GM12878 (cell line): ENCODE data around the gene MSH4. TPM values are rescaled to one million over a fixed set of nuclear protein-coding genes. Genes with fewer than 3 reads are reported as not detected.

Source experiments
- ATAC-seq: fragments of 200-7000 bp; cut with Tn5 transposase; 3 replicates; pipeline ENCODE4 v1.9.1; 2020; ENCODE audit warnings: mild to moderate bottlenecking, moderate library complexity
- BruUV-seq: library from RNA; stranded (reverse); fragments of 400-500 nt; replicated peaks from 2 replicates; lab custom pipeline; 2021; lab: Mats Ljungman, UMichigan
- CTCF ChIA-PET: fragments of 300-600 bp; sonication (Branson Sonifier 250); formaldehyde crosslinking; extraction: SDS; loops from one replicate; lab custom pipeline; 2021; ENCODE audit warnings: inconsistent platforms; lab: Yijun Ruan, JAX
- POLR2A ChIA-PET: fragments of 350-600 bp; formaldehyde crosslinking; extraction: SDS; loops from one replicate; lab custom pipeline; 2021; ENCODE audit warnings: inconsistent platforms; lab: Charles Lee
- RAD21 ChIA-PET: fragments of 300-600 bp; sonication (Branson Sonifier 250); formaldehyde crosslinking; loops from one replicate; lab custom pipeline; 2023; ENCODE audit warnings: antibody characterized with exemption; ENCODE audit not compliant: unreplicated experiment; lab: Charles Lee
- SMC1A ChIA-PET: fragments of 300-600 bp; sonication (Branson Sonifier 250); formaldehyde crosslinking; loops from one replicate; lab custom pipeline; 2023; ENCODE audit not compliant: unreplicated experiment, uncharacterized antibody; lab: Charles Lee
- DNase-seq: peaks from one replicate; pipeline ENCODE4 v3.0.0-alpha.2; 2011; ENCODE audit warnings: low read depth, low spot score
- FAIRE-seq: peaks from 3 replicates; lab custom pipeline; 2011; peaks lifted over from hg19 to GRCh38; lab: Jason Lieb, UNC
- H2AFZ ChIP-seq: 2 replicates; pipeline ENCODE4 v1.6.0; 2011; ENCODE audit warnings: low read depth, low read length, control low read depth; ENCODE audit not compliant: control insufficient read depth
- H3K27ac ChIP-seq: 2 replicates; pipeline ENCODE4 v1.5.1; 2011; ENCODE audit warnings: control low read depth; ENCODE audit not compliant: control insufficient read depth, insufficient read depth
- H3K27me3 ChIP-seq, 2 experiments: replicated peaks in 1 of 2; 2 replicates each; pipeline versions ENCODE4 v1.6.0 to v1.6.1; 2011; ENCODE audit warnings: low read length in 1 of 2; ENCODE audit not compliant: control insufficient read depth in 2 of 2, insufficient read depth in 2 of 2
- H3K36me3 ChIP-seq, 2 experiments: 2 replicates each; pipeline ENCODE4 v1.5.1; 2011; ENCODE audit warnings: low read length in 1 of 2; ENCODE audit not compliant: control insufficient read depth in 2 of 2, insufficient read depth in 2 of 2
- H3K4me1 ChIP-seq: 2 replicates; pipeline ENCODE4 v1.6.1; 2011; ENCODE audit warnings: mild to moderate bottlenecking, low read length, moderate library complexity, mixed read lengths; ENCODE audit not compliant: control insufficient read depth, insufficient read depth
- H3K4me2 ChIP-seq: 2 replicates; pipeline ENCODE4 v1.6.0; 2011; ENCODE audit warnings: control low read depth; ENCODE audit not compliant: control insufficient read depth, insufficient read depth
- H3K4me3 ChIP-seq: fragments of 200-600 bp; sonication (generic); 2 replicates; pipeline ENCODE4 v1.5.1; 2016
- H3K79me2 ChIP-seq: 2 replicates; pipeline ENCODE4 v1.6.0; 2011; ENCODE audit warnings: low read length; ENCODE audit not compliant: control insufficient read depth, insufficient read depth
- H3K9ac ChIP-seq: 2 replicates; pipeline ENCODE4 v1.8.0; 2011; ENCODE audit warnings: low read length, control low read depth, mixed read lengths; ENCODE audit not compliant: control insufficient read depth, insufficient read depth
- H3K9me3 ChIP-seq: replicated peaks from 3 replicates; pipeline ENCODE4 v1.5.1; 2011; ENCODE audit warnings: mild to moderate bottlenecking, low read length; ENCODE audit not compliant: control insufficient read depth, insufficient read depth
- H4K20me1 ChIP-seq: 2 replicates; pipeline ENCODE4 v1.6.0; 2011; ENCODE audit not compliant: control insufficient read depth, insufficient read depth
- GATAD2B ChIP-seq: fragments of 450-650 bp; conservative IDR thresholded peaks from 2 replicates; pipeline ENCODE4 v1.6.1; 2017; ENCODE audit warnings: low read depth, mild to moderate bottlenecking, moderate library complexity
- HCFC1 ChIP-seq: fragments of 150-350 bp; IDR thresholded peaks from 2 replicates; pipeline ENCODE4 v1.6.1; 2014; ENCODE audit warnings: low read length
- MYB ChIP-seq: fragments of 150-350 bp; IDR thresholded peaks from 2 replicates; pipeline ENCODE4 v1.6.1; 2014; ENCODE audit warnings: mild to moderate bottlenecking, low read depth, low read length, borderline replicate concordance
- NFXL1 ChIP-seq: fragments of 450-650 bp; IDR thresholded peaks from 2 replicates; pipeline ENCODE4 v1.6.1; 2017; ENCODE audit warnings: antibody characterized with exemption, mild to moderate bottlenecking, borderline replicate concordance
- NFYA ChIP-seq: IDR thresholded peaks from 2 replicates; pipeline ENCODE4 v1.6.1; 2011; ENCODE audit warnings: low read depth, mild to moderate bottlenecking, low read length, improper control_type of control experiment, borderline replicate concordance
- POU2F2 ChIP-seq: IDR thresholded peaks from 3 replicates; pipeline ENCODE4 v1.6.1; 2011; ENCODE audit warnings: low read depth, mild to moderate bottlenecking, low read length, borderline replicate concordance
- STAT3 ChIP-seq: IDR thresholded peaks from 2 replicates; pipeline ENCODE4 v1.6.1; 2011; ENCODE audit warnings: low read depth, low read length, improper control_type of control experiment
- TBL1XR1 ChIP-seq: IDR thresholded peaks from 2 replicates; pipeline ENCODE4 v1.6.1; 2012; ENCODE audit warnings: low read depth, low read length, improper control_type of control experiment
- YBX1 ChIP-seq: fragments of 450-650 bp; IDR thresholded peaks from 2 replicates; pipeline ENCODE4 v1.6.1; 2016; ENCODE audit warnings: antibody characterized with exemption
- ZZZ3 ChIP-seq: IDR thresholded peaks from 2 replicates; pipeline ENCODE4 v1.6.1; 2011; ENCODE audit warnings: low read depth; ENCODE audit not compliant: control insufficient read depth, insufficient read length
- WGBS: methylation state at CpG from one replicate; pipeline ENCODE4 v1.1.6; 2016; ENCODE audit warnings: low lambda C conversion rate; ENCODE audit not compliant: insufficient replicate concordance, insufficient coverage; ENCODE audit errors: missing lambda C conversion rate; 5-methylcytosine and 5-hydroxymethylcytosine counted together
- in situ Hi-C: fragments of 300-500 bp; cut with MboI; formaldehyde crosslinking; loops from 9 replicates; pipeline ENCODE4 v1.14.3; 2018; ENCODE audit warnings: mixed read lengths
- intact Hi-C: fragments of 100-400 bp; cut with micrococcal nuclease; formaldehyde crosslinking; loops from one replicate; pipeline ENCODE4 v1.14.2; 2022; ENCODE audit not compliant: unreplicated experiment
- polyA plus RNA-seq, 11 experiments: library from polyadenylated mRNA; depleted of rRNA in 4 of 11; unstranded in 6 of 11; stranded (reverse) in 5 of 11; fragments of >200 nt; fragmentation: Nextera tagmentation in 4 of 11; fragmentation: Illumina TruSeq in 1 of 11; extraction: Ambion mirVana in 4 of 11; extraction: Trizol in 1 of 11; gene quantifications; 1 replicate in 1 of 11; 2 replicates in 10 of 11; pipeline versions ENCODE4 v1.2.1 to v1.2.3, GENCODE V29; 2011 to 2016; ENCODE audit warnings: inconsistent platforms in 2 of 11, missing spikeins in 2 of 11, low read depth in 1 of 11
- total RNA-seq, 4 experiments: library from RNA; depleted of rRNA in 3 of 4; stranded (reverse); fragments of >200 nt in 3 of 4; fragmentation: Illumina TruSeq in 1 of 4; extraction: Trizol in 1 of 4; gene quantifications; 2 replicates each; pipeline versions ENCODE4 v1.2.1 to v1.2.3, GENCODE V29; 2013 to 2021
- TF ChIP-seq, protein P1 (sequence below): fragments of 450-650 bp; formaldehyde crosslinking; IDR thresholded peaks from 2 replicates; pipeline ENCODE4 v1.4.0; 2020; ENCODE audit warnings: mild to moderate bottlenecking, moderate library complexity
- TF ChIP-seq, protein P2 (sequence below): fragments of 450-650 bp; IDR thresholded peaks from 2 replicates; pipeline ENCODE4 v1.6.1; 2017; ENCODE audit warnings: borderline replicate concordance
- TF ChIP-seq, protein P3 (sequence below): fragments of 450-650 bp; IDR thresholded peaks from 2 replicates; pipeline ENCODE4 v1.6.1; 2017; ENCODE audit warnings: antibody characterized with exemption, mild to moderate bottlenecking, moderate library complexity
- TF ChIP-seq, protein P4 (sequence below): IDR thresholded peaks from 2 replicates; pipeline ENCODE4 v1.6.1; 2012; ENCODE audit warnings: low read depth, low read length, improper control_type of control experiment

MSH4 gene
- total and polyA plus RNA-seq, 10 of the 15 experiments (the other 5 are each of a cell fraction or from before 2014, with no cell fraction given): 0.04 to 0.34 (median 0.09) TPM; not detected in 3

DNA sequence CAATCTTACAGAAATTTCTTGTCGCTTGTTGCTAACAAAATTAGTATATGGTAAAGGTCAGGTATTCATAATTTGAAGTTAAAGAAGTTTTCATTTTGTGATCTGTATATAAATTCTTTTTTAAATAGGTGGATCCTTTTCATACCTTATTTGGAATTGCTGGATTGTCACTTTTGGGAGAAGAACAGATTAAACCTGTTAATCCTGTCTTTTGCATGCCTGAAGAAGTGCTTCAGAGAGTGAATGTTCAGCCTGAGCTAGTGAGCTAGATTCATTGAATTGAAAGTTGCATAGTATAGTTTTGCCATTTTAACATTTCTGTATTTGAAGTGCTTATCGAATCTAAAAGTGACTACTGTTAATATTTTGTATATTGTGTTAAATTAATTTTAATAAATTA lies 2.3 kb upstream of the MSH4 start:
- ATAC-seq (no peak), FAIRE-seq (no peak), DNase-seq (no peak)
- no peaks in the 10 kb centered on the region for H3K27me3 ChIP-seq
- H2AFZ ChIP-seq: no peak overlapping the region
- H3K36me3 ChIP-seq: peaks cover 7 to 41% of the 10 kb centered on the region in 2 experiments
- ChIA-PET CTCF (no interaction called here), POLR2A (interaction anchor here (1.4 kb wide), 1 partner anchor 12 kb away, joined by 3 read pairs; no protein-coding TSS in a partner anchor), SMC1A (interaction anchor here (1.7 kb wide), 1 partner anchor 65 kb away, joined by 5 read pairs; no protein-coding TSS in a partner anchor), RAD21 (no interaction called here)
- H3K9ac ChIP-seq: no peak overlapping the region
- no peak overlapping the region for H3K4me2 ChIP-seq
- H3K4me1 ChIP-seq: peaks cover 2% of the 10 kb centered on the region; the same call in 1 of the 2 replicates
- no peaks in the 10 kb centered on the region for H3K9me3 ChIP-seq
- H3K4me3 ChIP-seq: no peak overlapping the region
- intact Hi-C loops: no loop called here
- in situ Hi-C loops: no loop called here
- 76% methylated on average over 2 of the region's 2 CpGs for WGBS
- no TSS peak for BruUV-seq
- peaks cover 37% of the 10 kb centered on the region for H3K79me2 ChIP-seq
- no peak overlapping the region for H3K27ac ChIP-seq
- peaks cover 9% of the 10 kb centered on the region; the same call in 1 of the 2 replicates for H4K20me1 ChIP-seq
- TF ChIP-seq STAT3 (no peak), HCFC1 (no peak), POU2F2 (no peak), GATAD2B (no peak), TBL1XR1 (no peak), ZZZ3 (no peak), MYB (no peak), NFXL1 (no peak), NFYA (no peak), YBX1 (no peak)
- TF ChIP-seq, protein P1, sequence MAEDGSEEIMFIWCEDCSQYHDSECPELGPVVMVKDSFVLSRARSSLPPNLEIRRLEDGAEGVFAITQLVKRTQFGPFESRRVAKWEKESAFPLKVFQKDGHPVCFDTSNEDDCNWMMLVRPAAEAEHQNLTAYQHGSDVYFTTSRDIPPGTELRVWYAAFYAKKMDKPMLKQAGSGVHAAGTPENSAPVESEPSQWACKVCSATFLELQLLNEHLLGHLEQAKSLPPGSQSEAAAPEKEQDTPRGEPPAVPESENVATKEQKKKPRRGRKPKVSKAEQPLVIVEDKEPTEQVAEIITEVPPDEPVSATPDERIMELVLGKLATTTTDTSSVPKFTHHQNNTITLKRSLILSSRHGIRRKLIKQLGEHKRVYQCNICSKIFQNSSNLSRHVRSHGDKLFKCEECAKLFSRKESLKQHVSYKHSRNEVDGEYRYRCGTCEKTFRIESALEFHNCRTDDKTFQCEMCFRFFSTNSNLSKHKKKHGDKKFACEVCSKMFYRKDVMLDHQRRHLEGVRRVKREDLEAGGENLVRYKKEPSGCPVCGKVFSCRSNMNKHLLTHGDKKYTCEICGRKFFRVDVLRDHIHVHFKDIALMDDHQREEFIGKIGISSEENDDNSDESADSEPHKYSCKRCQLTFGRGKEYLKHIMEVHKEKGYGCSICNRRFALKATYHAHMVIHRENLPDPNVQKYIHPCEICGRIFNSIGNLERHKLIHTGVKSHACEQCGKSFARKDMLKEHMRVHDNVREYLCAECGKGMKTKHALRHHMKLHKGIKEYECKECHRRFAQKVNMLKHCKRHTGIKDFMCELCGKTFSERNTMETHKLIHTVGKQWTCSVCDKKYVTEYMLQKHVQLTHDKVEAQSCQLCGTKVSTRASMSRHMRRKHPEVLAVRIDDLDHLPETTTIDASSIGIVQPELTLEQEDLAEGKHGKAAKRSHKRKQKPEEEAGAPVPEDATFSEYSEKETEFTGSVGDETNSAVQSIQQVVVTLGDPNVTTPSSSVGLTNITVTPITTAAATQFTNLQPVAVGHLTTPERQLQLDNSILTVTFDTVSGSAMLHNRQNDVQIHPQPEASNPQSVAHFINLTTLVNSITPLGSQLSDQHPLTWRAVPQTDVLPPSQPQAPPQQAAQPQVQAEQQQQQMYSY (CRISPR knock-in tag): no peak
- TF ChIP-seq, protein P2, sequence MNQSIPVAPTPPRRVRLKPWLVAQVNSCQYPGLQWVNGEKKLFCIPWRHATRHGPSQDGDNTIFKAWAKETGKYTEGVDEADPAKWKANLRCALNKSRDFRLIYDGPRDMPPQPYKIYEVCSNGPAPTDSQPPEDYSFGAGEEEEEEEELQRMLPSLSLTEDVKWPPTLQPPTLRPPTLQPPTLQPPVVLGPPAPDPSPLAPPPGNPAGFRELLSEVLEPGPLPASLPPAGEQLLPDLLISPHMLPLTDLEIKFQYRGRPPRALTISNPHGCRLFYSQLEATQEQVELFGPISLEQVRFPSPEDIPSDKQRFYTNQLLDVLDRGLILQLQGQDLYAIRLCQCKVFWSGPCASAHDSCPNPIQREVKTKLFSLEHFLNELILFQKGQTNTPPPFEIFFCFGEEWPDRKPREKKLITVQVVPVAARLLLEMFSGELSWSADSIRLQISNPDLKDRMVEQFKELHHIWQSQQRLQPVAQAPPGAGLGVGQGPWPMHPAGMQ: no peak
- TF ChIP-seq, protein P3, sequence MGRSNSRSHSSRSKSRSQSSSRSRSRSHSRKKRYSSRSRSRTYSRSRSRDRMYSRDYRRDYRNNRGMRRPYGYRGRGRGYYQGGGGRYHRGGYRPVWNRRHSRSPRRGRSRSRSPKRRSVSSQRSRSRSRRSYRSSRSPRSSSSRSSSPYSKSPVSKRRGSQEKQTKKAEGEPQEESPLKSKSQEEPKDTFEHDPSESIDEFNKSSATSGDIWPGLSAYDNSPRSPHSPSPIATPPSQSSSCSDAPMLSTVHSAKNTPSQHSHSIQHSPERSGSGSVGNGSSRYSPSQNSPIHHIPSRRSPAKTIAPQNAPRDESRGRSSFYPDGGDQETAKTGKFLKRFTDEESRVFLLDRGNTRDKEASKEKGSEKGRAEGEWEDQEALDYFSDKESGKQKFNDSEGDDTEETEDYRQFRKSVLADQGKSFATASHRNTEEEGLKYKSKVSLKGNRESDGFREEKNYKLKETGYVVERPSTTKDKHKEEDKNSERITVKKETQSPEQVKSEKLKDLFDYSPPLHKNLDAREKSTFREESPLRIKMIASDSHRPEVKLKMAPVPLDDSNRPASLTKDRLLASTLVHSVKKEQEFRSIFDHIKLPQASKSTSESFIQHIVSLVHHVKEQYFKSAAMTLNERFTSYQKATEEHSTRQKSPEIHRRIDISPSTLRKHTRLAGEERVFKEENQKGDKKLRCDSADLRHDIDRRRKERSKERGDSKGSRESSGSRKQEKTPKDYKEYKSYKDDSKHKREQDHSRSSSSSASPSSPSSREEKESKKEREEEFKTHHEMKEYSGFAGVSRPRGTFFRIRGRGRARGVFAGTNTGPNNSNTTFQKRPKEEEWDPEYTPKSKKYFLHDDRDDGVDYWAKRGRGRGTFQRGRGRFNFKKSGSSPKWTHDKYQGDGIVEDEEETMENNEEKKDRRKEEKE: no peak
- TF ChIP-seq, protein P4, sequence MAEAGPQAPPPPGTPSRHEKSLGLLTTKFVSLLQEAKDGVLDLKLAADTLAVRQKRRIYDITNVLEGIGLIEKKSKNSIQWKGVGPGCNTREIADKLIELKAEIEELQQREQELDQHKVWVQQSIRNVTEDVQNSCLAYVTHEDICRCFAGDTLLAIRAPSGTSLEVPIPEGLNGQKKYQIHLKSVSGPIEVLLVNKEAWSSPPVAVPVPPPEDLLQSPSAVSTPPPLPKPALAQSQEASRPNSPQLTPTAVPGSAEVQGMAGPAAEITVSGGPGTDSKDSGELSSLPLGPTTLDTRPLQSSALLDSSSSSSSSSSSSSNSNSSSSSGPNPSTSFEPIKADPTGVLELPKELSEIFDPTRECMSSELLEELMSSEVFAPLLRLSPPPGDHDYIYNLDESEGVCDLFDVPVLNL: no peak
